Activated T-helper 2 cell treated with anti-CD3 and anti-CD28 coated beads, Interferon-gamma antibody, Interleukin-2, Interleukin-4, amounts not matched to agents 10 μg/mL and 5 μg/mL and 100 μg/mL, durations not matched to agents 14 hours and 24 hours and 36 hours (primary cell): Measurements from ENCODE around the gene GAD1. TPM values are rescaled to one million over a fixed set of nuclear protein-coding genes. Genes with fewer than 3 reads are reported as not detected.

ENCODE experiments used
- DNase-seq: peaks from one replicate; pipeline ENCODE4 v3.0.0; 2021; ENCODE audit warnings: low spot score
- H3K27ac Mint-ChIP-seq: one replicate; pipeline ENCODE4 v1.8.0; 2021; ENCODE audit warnings: mixed read lengths
- H3K27me3 Mint-ChIP-seq: one replicate; pipeline ENCODE4 v1.8.0; 2021; ENCODE audit warnings: low read depth, mixed read lengths
- H3K36me3 Mint-ChIP-seq: one replicate; pipeline ENCODE4 v1.8.0; 2021; ENCODE audit warnings: low read depth, mixed read lengths
- H3K4me1 Mint-ChIP-seq: one replicate; pipeline ENCODE4 v1.8.0; 2021; ENCODE audit warnings: low read depth, mixed read lengths
- H3K4me3 Mint-ChIP-seq: one replicate; pipeline ENCODE4 v1.8.0; 2021; ENCODE audit warnings: low read depth, mild to moderate bottlenecking, moderate library complexity, mixed read lengths
- H3K9me3 Mint-ChIP-seq: one replicate; pipeline ENCODE4 v1.8.0; 2021; ENCODE audit warnings: mixed read lengths
- intact Hi-C: fragments of 100-400 bp; cut with micrococcal nuclease; formaldehyde crosslinking; loops from one replicate; pipeline ENCODE4 v1.15.1; 2023
- total RNA-seq: library from RNA; stranded (reverse); gene quantifications from 2 replicates; pipeline ENCODE4 v1.2.3, GENCODE V29; 2022

The GAD1 gene
- total RNA-seq, 1 donor from 2014 or later = 41.4 TPM

DNA sequence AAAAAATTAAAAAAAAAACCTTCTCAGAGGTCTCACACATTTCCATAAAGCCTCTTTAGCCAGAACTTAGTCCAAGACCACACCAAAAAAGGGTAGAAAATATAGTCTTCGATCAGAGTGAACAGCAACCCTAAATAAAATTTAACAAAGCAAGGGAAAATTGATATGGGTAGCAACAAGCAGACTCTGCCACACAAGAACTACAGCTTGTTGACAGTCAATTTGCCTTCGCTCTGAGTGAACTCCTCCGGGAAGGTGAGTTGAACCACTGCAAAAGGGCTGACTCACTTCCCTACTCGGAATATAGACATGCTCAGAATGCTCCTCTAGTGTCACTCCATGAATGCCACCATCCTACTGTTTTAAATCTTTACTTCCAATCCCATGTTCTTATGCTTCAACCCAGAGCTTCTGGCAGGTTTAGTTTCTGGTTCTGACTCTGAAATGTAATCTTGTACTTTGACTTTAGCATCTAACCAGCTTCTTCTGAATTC, 24.1 kb downstream of the GAD1 start:
- no peaks in the 10 kb centered on the region for H3K27me3 Mint-ChIP-seq
- no peak for DNase-seq
- H3K36me3 Mint-ChIP-seq = peaks cover 53% of the 10 kb centered on the region
- intact Hi-C loops = no loop called here
- no peaks in the 10 kb centered on the region for H3K9me3 Mint-ChIP-seq
- peaks cover 33% of the 10 kb centered on the region for H3K4me1 Mint-ChIP-seq
- H3K27ac Mint-ChIP-seq = no peak overlapping the region
- H3K4me3 Mint-ChIP-seq = no peak overlapping the region

DNA sequence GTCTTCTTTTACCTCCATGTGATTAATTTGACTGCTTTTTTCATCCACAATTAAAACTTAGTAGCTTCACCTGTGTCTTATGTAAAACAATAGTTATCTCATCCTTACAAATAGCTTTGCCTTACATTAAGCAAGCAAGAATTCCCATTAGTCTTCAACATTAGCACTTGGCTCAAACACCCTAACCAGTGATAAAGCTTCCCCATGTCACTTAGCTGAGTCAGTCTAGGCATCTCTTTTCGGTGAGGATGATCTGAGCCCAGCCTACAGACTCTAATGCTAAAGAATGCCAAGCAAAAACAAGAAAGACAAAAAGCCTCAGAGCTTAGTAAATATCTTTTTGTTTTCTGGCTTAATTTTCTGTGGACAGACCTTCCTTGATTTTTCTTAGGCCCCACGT, 26.1 kb downstream of the GAD1 start:
- DNase-seq = no peak
- H3K36me3 Mint-ChIP-seq = peaks cover 52% of the 10 kb centered on the region
- H3K9me3 Mint-ChIP-seq = no peaks in the 10 kb centered on the region
- H3K27me3 Mint-ChIP-seq = no peaks in the 10 kb centered on the region
- intact Hi-C loops = loop anchor here (2.0 kb wide), 1 partner anchor 30 kb away; no protein-coding TSS in a partner anchor
- peaks cover 33% of the 10 kb centered on the region for H3K4me1 Mint-ChIP-seq
- no peak overlapping the region for H3K4me3 Mint-ChIP-seq
- H3K27ac Mint-ChIP-seq = no peak overlapping the region

DNA sequence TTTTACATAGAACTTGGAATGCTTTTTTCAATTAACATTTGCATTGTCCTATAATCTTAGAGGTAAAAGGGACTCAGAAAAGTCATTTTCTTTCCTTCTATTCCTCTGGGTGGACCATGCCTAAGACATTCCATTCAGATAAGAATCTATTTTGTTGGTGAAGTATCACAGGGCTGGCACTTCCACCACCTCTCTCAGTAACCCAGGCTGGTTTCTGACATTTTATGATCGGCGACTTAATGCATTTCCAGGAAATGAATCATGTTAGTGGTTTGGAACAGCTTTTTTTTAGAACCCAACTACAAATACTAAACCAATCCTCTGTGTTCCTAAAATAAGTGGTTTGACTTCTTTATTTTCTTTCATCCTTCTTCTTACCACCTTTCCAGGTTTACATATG, 27.0 kb downstream of the GAD1 start:
- Mint-ChIP-seq H3K27ac (no peak overlapping the region), H3K4me1 (peaks cover 33% of the 10 kb centered on the region), H3K36me3 (peaks cover 49% of the 10 kb centered on the region), H3K9me3 (no peaks in the 10 kb centered on the region), H3K27me3 (no peaks in the 10 kb centered on the region), H3K4me3 (peak overlapping the region; percentile 28)
- DNase-seq = no peak
- intact Hi-C loops = loop anchor here (2.0 kb wide), 1 partner anchor 29 kb away; no protein-coding TSS in a partner anchor

DNA sequence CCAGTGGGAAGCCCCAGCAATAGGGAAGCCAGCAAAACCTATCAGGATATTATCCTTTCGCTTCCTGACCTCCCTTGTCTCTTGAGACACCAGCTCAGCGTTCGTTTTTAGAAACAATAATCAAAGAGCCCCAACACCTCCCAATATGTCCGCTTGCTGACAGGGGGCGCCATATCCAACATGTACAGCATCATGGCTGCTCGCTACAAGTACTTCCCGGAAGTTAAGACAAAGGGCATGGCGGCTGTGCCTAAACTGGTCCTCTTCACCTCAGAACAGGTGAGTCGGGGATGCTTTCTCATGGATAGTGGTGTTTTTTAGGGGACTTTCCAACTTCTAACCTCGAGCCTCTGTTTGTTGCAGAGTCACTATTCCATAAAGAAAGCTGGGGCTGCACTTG, 28.7 kb downstream of the GAD1 start:
- H3K4me3 Mint-ChIP-seq = no peak overlapping the region
- intact Hi-C loops = no loop called here
- no peak for DNase-seq
- no peaks in the 10 kb centered on the region for H3K27me3 Mint-ChIP-seq
- H3K27ac Mint-ChIP-seq = no peak overlapping the region
- H3K36me3 Mint-ChIP-seq = peaks cover 54% of the 10 kb centered on the region
- no peaks in the 10 kb centered on the region for H3K9me3 Mint-ChIP-seq
- H3K4me1 Mint-ChIP-seq = peaks cover 33% of the 10 kb centered on the region

DNA sequence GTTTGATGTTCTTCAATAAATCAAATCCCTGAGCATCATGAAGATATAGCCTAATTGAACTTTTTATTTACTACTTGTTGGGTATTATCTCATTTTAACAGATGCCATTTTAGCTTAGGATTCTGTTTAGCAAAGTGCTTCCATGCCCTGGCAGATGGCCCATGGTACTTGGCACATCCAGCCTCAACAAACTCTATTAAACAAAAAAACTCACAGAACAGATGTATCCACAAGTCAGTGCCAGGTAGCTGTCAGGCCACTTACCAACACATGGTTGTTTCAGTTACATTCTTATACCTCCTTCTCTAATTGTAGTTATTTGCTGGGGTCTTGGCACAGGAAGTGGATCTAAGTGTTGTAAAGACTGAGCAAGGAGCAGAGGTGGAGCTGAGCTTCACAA, 29.6 kb downstream of the GAD1 start:
- peaks cover 29% of the 10 kb centered on the region for H3K4me1 Mint-ChIP-seq
- no peaks in the 10 kb centered on the region for H3K27me3 Mint-ChIP-seq
- intact Hi-C loops = no loop called here
- H3K36me3 Mint-ChIP-seq = peaks cover 49% of the 10 kb centered on the region
- no peaks in the 10 kb centered on the region for H3K9me3 Mint-ChIP-seq
- H3K27ac Mint-ChIP-seq = no peak overlapping the region
- H3K4me3 Mint-ChIP-seq = no peak overlapping the region
- DNase-seq = no peak

DNA sequence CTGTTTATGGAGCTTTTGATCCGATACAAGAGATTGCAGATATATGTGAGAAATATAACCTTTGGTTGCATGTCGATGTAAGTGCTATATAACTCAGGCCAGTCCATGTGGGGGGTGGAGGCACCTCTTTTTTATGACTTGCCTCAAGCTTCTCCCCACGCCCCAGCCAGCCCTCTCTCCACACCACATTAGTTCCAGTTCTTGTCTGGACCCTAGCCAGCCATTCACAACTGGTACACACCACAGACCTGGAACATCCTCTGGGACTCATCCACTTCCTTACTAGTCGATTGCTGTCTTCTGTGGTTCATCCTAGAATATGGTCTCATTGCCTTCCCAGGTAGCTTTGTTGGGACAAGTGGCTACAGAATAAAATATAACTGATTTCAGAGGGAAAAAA, 31.0 kb downstream of the GAD1 start:
- no peak for DNase-seq
- Mint-ChIP-seq H3K27ac (no peak overlapping the region), H3K36me3 (peaks cover 39% of the 10 kb centered on the region), H3K4me3 (no peak overlapping the region), H3K9me3 (no peaks in the 10 kb centered on the region), H3K4me1 (peaks cover 23% of the 10 kb centered on the region), H3K27me3 (no peaks in the 10 kb centered on the region)
- intact Hi-C loops = no loop called here

DNA sequence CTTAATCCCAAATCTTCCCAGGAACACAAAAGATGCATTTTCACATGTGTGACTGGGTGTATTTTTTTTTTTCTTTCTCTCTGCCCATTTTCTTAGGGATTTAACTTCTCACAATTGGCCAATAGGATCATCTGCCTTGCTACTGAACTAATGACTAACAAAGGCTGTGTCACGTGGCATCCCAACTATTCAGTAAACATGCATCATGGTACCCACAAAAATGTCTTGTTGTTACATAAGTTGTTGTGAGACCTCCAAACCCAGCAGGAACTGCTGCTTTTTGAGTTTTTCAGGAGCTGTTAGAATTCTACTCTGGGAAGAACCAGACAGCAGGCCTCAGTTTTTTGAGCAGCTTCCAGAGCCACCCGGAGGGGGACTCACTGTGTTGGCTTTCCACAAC, 31.9 kb downstream of the GAD1 start:
- no peaks in the 10 kb centered on the region for H3K9me3 Mint-ChIP-seq
- H3K27me3 Mint-ChIP-seq = no peaks in the 10 kb centered on the region
- H3K4me1 Mint-ChIP-seq = peaks cover 14% of the 10 kb centered on the region
- H3K4me3 Mint-ChIP-seq = no peak overlapping the region
- H3K36me3 Mint-ChIP-seq = peaks cover 41% of the 10 kb centered on the region
- no peak for DNase-seq
- no peak overlapping the region for H3K27ac Mint-ChIP-seq
- intact Hi-C loops = no loop called here

DNA sequence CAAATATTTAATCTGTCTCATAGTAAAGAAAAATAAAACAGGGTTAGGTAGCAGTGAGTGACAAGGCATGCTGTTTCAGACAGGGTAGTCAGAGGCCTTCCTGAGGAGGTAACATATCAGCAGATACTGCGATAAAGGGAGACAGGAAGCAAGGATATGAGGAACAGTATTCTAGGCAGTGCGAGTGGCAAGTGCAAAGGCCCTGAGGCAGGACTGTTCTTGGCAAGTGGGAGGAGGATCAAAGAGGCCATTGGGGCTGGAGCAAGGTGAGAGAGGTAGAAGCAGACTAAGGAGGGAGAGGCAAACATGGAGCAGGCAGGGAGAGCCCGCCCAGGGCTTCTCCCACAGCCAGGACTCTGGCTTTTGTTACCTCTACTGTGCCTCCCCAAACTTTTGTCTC, 33.6 kb downstream of the GAD1 start:
- peaks cover 3% of the 10 kb centered on the region for H3K4me1 Mint-ChIP-seq
- intact Hi-C loops = no loop called here
- H3K4me3 Mint-ChIP-seq = no peak overlapping the region
- no peaks in the 10 kb centered on the region for H3K9me3 Mint-ChIP-seq
- H3K27me3 Mint-ChIP-seq = no peaks in the 10 kb centered on the region
- H3K36me3 Mint-ChIP-seq = peaks cover 38% of the 10 kb centered on the region
- DNase-seq = no peak
- no peak overlapping the region for H3K27ac Mint-ChIP-seq

DNA sequence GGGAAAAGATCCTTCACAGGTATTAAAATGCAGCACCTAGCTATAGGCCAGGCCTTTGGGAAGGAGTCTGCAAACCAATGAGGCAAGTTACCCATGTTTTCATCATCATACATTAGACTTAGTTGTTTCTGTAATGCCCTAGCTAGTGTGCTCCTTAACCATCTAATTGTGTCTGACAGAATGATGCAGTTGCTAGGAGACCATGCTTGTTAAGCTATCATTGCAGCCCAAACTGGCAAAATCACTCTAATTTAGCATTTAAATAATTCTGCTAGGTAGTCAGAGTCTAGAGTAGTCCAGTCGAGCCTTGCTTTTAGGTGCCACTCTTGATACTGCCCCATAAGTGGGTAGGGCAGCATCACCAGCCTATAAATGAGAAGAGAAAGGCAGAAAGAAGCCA, 34.9 kb downstream of the GAD1 start:
- no peak for DNase-seq
- H3K36me3 Mint-ChIP-seq = peaks cover 35% of the 10 kb centered on the region
- intact Hi-C loops = no loop called here

DNA sequence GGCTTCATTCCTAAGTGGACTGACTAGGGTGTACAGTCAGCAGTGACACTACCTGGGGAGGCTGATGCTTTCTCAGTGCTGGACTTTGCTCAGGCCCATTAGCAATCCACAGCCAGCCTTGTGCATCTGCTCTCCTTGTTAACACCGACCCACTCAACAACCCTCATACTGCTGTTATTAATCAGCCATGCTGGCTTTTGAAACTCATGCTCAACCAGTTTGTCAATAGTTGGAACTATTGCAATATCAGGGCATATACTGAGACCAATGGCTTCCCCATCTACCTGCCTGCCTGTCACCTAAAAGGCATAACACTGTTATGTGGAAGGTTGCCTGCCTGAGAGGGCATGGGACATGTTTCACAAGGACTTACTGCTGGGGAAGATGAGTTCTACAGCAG, 39.4 kb downstream of the GAD1 start:
- intact Hi-C loops = no loop called here
- Mint-ChIP-seq H3K4me3 (no peak overlapping the region), H3K27ac (no peak overlapping the region), H3K9me3 (no peaks in the 10 kb centered on the region), H3K36me3 (peaks cover 26% of the 10 kb centered on the region), H3K27me3 (no peaks in the 10 kb centered on the region), H3K4me1 (no peaks in the 10 kb centered on the region)
- no peak for DNase-seq

More for the DNA sequence above, 34.9 kb downstream of the GAD1 start:
- Mint-ChIP-seq H3K27me3 (no peaks in the 10 kb centered on the region), H3K4me1 (no peaks in the 10 kb centered on the region), H3K27ac (no peak overlapping the region), H3K9me3 (no peaks in the 10 kb centered on the region), H3K4me3 (no peak overlapping the region)

DNA sequence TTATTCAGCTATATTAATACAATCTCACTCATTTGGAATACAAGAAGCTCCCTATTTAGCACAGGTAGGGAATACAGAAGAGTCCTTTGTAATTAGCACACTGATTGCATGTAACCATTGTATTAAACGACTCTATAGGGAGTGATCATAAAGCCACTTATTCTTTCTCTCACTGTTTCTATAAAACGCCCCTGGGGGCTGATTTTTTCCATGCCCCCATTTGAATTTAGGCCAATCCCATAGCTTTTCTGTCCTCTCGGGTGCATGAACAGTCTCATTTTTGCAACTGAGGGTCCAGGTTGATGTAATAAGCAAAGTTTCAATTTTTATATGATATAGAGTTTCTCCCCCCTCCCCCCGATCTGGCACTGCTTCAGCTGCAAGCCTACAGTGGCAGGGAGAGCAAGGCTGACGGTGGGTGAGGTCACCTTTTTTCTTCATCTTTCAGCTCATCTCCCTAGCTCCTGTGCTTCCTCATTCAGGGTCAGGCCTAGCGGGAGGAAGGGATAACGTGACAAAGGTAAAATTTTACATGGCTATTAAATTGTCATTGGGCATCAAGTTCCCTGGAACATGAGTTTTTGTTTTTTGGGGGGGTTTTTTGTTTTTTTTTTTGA, 45.7 kb downstream of the GAD1 start:
- Mint-ChIP-seq H3K4me1 (no peaks in the 10 kb centered on the region), H3K27ac (no peak overlapping the region), H3K4me3 (no peak overlapping the region), H3K27me3 (peaks cover 4% of the 10 kb centered on the region), H3K9me3 (peaks cover 3% of the 10 kb centered on the region), H3K36me3 (peaks cover 5% of the 10 kb centered on the region)
- no peak for DNase-seq
- intact Hi-C loops = no loop called here

DNA sequence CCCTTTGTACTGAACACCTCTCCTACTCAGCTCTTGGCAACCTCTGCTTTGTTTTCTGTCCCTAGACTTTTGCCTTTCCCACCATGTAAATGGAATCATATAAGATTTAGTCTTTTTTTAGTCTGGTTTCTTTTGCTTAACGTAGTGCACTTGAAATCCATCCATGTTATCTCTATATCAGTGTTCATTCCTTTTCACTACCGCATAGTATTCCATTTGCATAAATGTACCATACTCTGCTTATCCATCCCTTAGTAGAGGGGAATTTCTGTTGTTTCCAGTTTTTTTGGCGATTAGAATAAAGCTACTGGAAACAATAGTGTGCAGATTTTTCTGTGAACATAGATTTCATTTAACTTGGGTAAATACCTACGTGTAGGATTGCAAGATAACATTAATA, 46.4 kb downstream of the GAD1 start:
- intact Hi-C loops = no loop called here
- Mint-ChIP-seq H3K27ac (no peak overlapping the region), H3K4me1 (no peaks in the 10 kb centered on the region), H3K4me3 (no peak overlapping the region), H3K36me3 (no peaks in the 10 kb centered on the region), H3K9me3 (peaks cover 3% of the 10 kb centered on the region), H3K27me3 (peaks cover 4% of the 10 kb centered on the region)
- DNase-seq = no peak

DNA sequence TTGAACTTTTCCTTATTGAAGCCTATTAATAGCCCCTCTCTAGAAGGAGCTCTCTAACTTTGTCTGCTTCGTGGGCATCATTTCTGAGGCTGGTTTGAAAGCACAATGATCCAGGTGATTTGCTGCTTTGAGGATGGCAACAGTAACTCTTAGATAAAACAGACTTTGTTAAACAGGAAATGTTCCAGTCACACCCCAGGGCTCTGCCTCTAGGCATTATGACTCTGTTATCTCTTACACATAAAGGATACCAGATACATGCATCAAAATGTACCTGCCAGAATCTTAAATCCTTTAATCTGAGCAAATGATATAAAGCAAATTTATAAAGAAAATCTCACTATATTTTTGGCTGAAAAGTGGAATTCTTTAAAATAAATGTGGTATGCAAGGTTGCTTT, 52.3 kb downstream of the GAD1 start:
- no peak for DNase-seq
- no peaks in the 10 kb centered on the region for H3K36me3 Mint-ChIP-seq
- no peak overlapping the region for H3K27ac Mint-ChIP-seq
- H3K9me3 Mint-ChIP-seq = no peaks in the 10 kb centered on the region
- H3K4me1 Mint-ChIP-seq = peaks cover 11% of the 10 kb centered on the region
- no peak overlapping the region for H3K4me3 Mint-ChIP-seq
- H3K27me3 Mint-ChIP-seq = peaks cover 7% of the 10 kb centered on the region
- intact Hi-C loops = no loop called here

DNA sequence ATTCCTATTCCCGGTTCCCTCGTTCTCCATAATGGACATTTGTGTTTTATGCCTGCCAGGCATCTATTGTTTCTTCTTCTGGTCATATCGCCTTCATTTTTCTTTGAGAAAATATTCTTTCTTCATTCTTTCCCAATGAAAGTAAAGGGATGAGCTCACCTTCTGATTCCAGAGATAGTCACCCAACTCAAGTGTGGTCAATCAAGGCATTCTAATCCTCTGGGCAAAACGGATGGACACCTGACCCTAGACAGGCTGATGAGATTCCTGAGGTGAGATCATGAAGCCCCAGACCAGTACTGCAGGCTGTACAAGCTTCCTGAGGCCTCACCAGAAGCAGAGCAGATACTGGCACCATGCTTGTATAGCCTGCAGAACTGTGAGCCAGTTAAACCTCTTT, 52.8 kb downstream of the GAD1 start:
- no peaks in the 10 kb centered on the region for H3K36me3 Mint-ChIP-seq
- no peak for DNase-seq
- H3K27me3 Mint-ChIP-seq = peaks cover 7% of the 10 kb centered on the region
- peaks cover 11% of the 10 kb centered on the region for H3K4me1 Mint-ChIP-seq
- no peak overlapping the region for H3K4me3 Mint-ChIP-seq
- H3K9me3 Mint-ChIP-seq = no peaks in the 10 kb centered on the region
- H3K27ac Mint-ChIP-seq = no peak overlapping the region
- intact Hi-C loops = no loop called here
